ENCODE measurements around the gene TMEM185B.
A peak's percentile ranks its signal among the peaks of the same experiment; 100 is the strongest.
"Not testable (repeated sequence)": the region's sequence is repeated elsewhere in the genome, so short reads cannot be mapped to it uniquely, and the experiment has no call there.

Gene TMEM185B

DNA sequence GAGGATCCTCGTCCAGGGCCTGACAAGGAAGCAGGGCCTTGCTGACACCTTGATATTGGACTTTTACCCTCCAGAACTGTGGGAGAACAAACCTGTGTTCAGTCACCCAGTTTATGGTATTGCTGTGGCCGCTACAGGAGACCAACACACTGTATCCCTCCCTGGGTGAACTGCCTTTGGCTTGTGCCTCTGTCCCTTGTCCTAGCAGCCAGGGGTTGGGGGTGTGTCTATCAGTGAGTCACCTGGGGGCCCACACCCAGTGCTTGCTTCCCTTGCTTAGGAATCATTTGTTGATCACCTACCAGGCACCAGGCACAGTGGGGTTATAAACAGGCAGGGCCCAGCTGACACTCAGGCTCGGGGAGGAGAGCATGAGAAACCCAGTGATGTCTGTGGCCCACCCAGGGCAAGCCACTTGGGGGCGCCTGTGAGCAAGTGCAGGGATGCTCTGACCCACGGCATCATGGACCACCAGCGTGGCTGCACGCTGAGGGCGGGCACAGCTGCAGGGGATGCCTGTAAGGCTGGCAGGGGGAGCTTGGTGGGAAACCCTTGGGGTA, 17.1 kb downstream of the TMEM185B start:
- no peak for DNase-seq (ENCODE audit: low read depth)

GRCh38 chr2:120204945-120205670, 18.1 kb downstream of the TMEM185B start:
- no peak for DNase-seq (ENCODE audit: low read depth)

DNA sequence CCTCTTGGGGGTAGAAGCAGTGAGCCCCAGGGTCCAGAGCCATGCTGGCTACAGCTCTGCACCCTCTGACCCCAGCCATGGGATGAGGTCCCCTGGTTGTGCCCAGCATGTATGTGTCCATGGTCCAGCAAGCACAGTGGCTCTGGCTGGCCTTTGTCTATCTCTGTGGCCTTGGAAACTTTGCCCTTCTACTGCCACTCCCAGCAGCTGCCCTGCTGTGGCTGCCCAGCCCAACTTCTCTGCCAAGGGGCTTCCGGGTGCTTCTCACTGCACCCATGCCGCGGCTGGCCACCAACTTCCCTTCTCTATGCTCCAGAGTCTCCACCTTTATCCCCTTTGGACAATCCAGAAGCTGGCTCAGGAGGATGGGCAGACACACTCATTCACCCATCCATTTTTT, 18.8 kb downstream of the TMEM185B start:
- DNase-seq (ENCODE audit: low read depth) = no peak

GRCh38 chr2:120204022-120204405, 19.2 kb downstream of the TMEM185B start:
- DNase-seq (ENCODE audit: low read depth) = no peak

DNA sequence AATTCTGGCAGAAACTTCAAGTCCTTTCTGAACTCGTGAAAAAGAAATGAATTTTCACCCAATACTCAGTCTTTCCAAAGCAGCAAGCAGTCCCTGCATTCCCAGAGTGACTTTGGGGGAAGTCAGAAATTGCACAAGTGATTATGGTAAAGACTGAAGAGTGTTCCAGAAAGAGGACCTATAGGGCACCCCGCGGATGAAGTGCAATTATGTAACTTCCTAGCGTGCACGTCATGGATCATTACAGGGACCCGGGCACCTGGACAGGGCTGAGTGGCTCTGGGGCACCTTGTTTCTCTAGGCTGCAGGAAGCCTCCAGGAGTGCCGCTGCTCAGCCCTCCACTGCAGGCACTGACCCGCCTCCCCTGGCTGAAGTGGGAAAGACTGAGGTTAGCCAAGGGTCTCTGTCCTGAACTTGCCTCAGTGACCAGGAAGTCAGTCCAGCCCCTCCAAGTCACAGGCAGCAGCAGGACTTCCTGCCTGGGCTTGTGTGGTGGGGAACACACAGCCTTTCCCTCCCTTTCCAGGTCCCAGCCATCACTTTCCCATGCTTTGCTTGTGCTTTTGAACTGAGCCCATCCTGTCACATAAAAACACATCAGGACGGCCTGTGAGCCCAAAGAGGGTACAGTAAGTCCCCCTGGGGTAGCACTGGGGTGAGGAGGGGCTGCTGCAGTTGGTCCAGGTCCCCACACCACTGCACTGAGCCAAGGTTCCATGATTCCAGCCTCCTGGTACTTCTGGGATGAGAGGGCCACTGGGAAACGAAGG, 19.8 kb downstream of the TMEM185B start:
- DNase-seq (ENCODE audit: low read depth) = no peak

DNA sequence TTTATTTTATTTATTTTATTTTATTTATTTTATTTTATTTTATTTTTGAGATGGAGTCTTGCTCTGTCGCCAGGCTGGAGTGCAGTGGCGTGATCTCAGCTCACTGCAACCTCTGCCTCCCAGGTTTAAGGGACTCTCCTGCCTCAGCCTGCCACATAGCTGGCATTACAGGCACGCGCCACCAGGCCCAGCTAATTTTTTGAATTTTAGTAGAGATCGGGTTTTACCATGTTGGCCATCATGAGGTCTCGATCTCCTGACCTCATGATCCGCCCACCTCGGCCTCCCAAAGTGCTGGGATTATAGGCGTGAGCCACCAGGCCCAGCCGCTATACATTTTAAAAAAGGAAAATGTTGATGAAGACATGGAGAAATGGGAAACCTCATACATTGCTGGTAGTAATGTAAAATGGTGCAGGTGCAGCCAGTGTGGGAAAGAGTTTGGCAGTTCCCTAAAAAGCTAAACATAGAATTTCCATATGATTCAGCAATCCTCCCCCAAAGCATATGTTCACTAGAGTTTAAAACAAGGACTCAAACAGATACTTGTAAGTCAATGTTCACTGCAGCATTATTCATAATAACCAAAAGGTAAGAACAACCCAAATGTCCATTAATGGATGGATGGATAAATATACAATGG, 23.3 kb downstream of the TMEM185B start:
- DNase-seq (ENCODE audit: low read depth) = not testable (repeated sequence)

DNA sequence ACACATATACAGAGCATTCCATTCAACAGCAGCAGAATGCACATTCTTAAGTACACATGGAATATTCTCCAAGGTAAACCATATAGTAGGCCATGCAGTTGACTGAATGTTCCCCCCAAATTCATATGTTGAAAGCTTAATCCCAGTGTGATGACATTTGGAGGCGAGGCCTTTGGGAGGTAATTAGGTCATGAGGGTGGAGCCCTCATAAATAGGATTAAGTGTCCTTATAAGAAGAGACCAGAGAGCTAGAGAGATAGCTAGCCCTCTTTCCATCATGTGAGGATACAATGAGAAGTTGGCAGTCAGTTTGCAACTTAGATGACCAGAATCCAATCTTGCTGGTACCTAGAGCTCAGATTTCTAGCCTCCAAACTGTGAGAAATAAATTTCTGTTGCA, 27.6 kb downstream of the TMEM185B start:
- DNase-seq (ENCODE audit: low read depth) = no peak

GRCh38 chr2:120192280-120192679, 30.9 kb downstream of the TMEM185B start:
- DNase-seq (ENCODE audit: low read depth) = no peak

GRCh38 chr2:120189189-120189588, 34.0 kb downstream of the TMEM185B start:
- DNase-seq (ENCODE audit: low read depth) = no peak

GRCh38 chr2:120182019-120182560, 41.1 kb downstream of the TMEM185B start:
- no peak for DNase-seq (ENCODE audit: low read depth)

DNA sequence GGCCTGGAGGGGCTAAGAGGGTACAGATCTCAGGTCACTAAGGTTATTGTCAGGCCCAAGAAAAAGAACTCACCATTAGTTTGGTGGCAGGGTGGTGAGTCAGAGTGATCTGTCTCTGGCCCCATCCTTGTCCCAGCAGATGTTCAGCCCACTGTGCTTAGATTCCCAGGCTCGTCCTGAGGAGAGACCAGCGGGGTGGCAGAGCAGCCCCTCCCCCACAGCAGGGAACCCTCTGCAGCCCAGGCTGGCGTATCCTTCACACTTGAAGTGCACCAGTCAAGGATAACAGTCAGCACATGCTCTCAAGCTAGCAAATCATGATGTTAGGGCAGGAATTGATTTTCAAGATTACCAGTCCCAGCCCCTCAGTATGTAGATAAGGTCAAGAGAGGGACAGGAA, 43.1 kb downstream of the TMEM185B start:
- DNase-seq (ENCODE audit: low read depth) = no peak

- no peak for DNase-seq (ENCODE audit: low read depth)
Observed at GRCh38 chr2:120179396-120179795, 43.8 kb downstream of the TMEM185B start.

DNA sequence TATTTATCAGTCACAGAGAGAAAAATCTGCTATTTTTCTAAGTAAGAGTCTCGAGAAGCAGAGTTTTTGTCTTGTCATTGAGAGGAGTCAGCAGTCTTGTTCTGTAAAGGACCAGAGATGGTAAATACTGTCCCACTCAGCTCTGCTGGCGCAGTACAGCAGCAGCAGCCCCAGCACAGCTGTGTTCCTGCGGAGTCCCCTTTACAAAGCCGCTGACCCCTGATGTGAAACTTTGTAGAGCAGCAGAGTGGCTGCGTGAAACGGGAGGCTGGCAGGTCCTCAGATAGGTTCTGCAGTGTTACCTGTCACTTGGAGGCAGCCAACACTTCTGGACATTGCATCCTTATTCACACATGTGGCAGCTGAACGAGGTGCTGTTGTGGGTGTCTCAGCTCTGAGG, 45.2 kb downstream of the TMEM185B start:
- no peak for DNase-seq (ENCODE audit: low read depth)

DNA sequence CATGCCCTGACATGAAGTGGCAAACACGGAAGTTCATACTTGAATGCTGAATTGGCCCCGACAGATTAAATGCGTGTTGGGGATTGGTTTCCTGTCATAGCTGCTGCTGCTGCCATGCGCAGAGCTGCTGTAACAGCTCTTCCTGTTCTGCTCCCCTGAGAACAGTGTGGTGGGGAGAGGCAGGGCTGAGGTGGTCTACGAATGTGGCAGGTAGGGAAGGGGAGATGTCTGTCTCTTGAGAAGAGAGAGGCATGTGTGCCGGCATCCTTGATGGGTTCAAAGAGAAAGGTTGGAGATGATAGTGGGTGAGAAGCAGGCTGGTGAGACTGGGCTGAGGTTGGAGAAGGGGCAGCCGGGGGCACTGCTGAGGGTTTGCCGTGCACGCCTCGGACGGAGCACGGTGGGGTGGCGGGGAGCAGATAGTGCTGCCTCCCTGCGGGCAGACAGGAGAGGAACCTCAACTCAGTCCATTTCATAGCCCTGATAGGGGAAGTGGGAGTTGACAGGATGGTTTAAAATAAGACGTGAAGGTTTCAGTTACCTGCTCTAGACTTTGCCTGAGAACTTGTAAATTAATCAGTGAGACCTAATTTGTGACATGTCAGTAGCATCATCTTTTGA, 46.1 kb downstream of the TMEM185B start:
- DNase-seq (ENCODE audit: low read depth) = no peak

DNA sequence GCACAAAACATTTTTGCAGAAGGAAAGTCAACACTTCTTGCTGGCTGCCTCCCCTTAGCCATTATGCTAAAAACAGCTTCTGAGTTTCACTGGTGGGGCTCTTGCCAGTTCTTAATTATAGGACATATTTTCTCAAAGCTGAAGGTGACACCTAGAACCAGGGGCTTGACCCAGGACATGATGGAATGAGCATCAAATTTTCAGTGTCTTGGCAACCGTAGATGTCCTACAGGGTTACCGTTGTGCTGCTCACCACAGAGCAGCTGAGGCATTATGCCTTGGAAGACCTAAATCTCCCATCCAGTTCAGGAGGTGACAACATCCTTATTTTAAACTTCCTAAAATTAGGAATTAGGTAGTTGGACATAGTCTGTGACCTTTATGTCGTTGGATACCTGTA, 46.7 kb downstream of the TMEM185B start:
- no peak for DNase-seq (ENCODE audit: low read depth)

DNA sequence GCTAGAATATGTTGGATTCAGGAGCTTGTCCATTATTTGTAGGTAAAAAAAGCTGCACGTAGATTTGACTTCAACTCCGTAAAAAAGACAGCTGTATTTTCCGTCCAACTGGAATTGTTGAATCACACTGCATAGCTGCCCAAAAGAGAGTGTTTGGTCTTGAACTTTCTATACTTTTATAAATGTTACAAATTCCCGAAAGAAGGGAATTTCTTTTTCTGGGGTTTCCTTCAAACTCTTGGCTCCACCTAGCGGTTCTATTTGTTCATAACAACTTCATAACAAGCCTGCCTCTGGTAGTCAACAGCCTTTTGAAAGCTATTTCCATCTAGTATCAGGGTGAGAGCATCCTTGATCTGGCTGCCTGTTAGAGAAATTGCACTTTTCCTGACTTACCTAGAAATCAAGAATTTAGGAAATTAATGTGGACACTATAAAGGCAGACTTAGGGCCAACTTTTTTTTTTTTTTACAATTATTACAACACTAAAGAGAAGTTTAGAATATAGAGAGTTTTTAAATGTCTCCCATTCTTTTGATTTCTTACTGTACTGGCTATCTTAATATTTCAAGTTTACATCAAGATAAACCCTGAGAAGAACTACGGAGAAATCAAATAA, 48.1 kb downstream of the TMEM185B start:
- peak; percentile 22 for DNase-seq (ENCODE audit: low read depth)

Data from non-pigmented ciliary epithelial cell (primary cell).